ENCODE results near the gene DNASE1L1. TPM values are rescaled to one million over a fixed set of nuclear protein-coding genes. Genes with fewer than 3 reads are reported as not detected.
A peak's percentile ranks its signal among the peaks of the same experiment; 100 is the strongest.

DNASE1L1 gene
- total RNA-seq, 1 donor, result 74.6 TPM

DNA sequence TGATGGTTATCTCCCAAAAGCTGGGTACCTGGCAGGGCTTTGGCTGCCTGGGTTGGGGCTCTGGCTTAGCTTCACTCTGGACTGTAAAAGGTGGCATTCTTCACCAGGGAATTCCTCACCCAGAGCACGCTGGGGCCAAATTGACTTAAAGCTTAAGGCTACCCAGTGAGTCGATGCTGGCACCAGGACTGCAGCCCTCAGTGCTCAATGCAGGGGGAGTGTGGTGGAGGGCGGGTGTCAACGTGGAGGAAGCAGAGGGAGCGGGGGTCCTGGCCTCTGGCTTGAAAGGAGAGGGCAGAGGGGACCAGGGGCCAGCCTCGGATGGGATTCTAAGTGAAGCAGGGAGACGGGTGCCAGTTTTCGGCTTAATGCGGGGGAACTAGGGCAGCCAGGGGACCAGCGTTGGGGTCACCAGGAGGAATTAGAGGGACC is 34.4 kb upstream of the DNASE1L1 start:
- peak; percentile 86 for DNase-seq (ENCODE audit: insufficient read length, low spot score, missing footprints)
- TF ChIP-seq CTCF (IDR thresholded peaks at IDR 0.05; ENCODE audit: extremely low read depth, low read depth, low read length), result no peak
- Histone ChIP-seq H3K4me1 (ENCODE audit: insufficient read depth, low read length) (peaks cover 15% of the 10 kb centered on the region), H3K79me2 (ENCODE audit: insufficient read depth, low read length) (peaks cover 69% of the 10 kb centered on the region), H2AFZ (ENCODE audit: low read length) (no peak overlapping the region), H3K27me3 (ENCODE audit: insufficient read depth, low read length) (no peaks in the 10 kb centered on the region), H3K4me2 (ENCODE audit: insufficient read depth, low read length) (peak overlapping the region; percentile 37), H3K36me3 (ENCODE audit: insufficient read depth, low read length) (peaks cover 43% of the 10 kb centered on the region), H4K20me1 (ENCODE audit: insufficient read depth, low read length) (peaks cover 34% of the 10 kb centered on the region), H3K27ac (ENCODE audit: low read depth, low read length) (peak overlapping the region; percentile 42), H3K9me3 (ENCODE audit: low read depth, low read length) (no peaks in the 10 kb centered on the region), H3K4me3 (ENCODE audit: insufficient read depth, low read length) (peak overlapping the region; percentile 76)

- H3K4me3 ChIP-seq (ENCODE audit: insufficient read depth, low read length), result no peak overlapping the region
- H3K79me2 ChIP-seq (ENCODE audit: insufficient read depth, low read length), result peaks cover 70% of the 10 kb centered on the region
- peaks cover 36% of the 10 kb centered on the region for H3K36me3 ChIP-seq (ENCODE audit: insufficient read depth, low read length)
- peaks cover 43% of the 10 kb centered on the region for H4K20me1 ChIP-seq (ENCODE audit: insufficient read depth, low read length)
- H3K27ac ChIP-seq (ENCODE audit: low read depth, low read length), result no peak overlapping the region
- H3K9me3 ChIP-seq (ENCODE audit: low read depth, low read length), result no peaks in the 10 kb centered on the region
- H2AFZ ChIP-seq (ENCODE audit: low read length), result no peak overlapping the region
- peaks cover 19% of the 10 kb centered on the region for H3K4me1 ChIP-seq (ENCODE audit: insufficient read depth, low read length)
- no peaks in the 10 kb centered on the region for H3K27me3 ChIP-seq (ENCODE audit: insufficient read depth, low read length)
- TF ChIP-seq CTCF (IDR thresholded peaks at IDR 0.05; ENCODE audit: extremely low read depth, low read depth, low read length), result no peak
- DNase-seq (ENCODE audit: insufficient read length, low spot score, missing footprints), result peak; percentile 78
- no peak overlapping the region for H3K4me2 ChIP-seq (ENCODE audit: insufficient read depth, low read length)
Observed at GRCh38 chrX:154441984-154442707, 33.1 kb upstream of the DNASE1L1 start.

DNA sequence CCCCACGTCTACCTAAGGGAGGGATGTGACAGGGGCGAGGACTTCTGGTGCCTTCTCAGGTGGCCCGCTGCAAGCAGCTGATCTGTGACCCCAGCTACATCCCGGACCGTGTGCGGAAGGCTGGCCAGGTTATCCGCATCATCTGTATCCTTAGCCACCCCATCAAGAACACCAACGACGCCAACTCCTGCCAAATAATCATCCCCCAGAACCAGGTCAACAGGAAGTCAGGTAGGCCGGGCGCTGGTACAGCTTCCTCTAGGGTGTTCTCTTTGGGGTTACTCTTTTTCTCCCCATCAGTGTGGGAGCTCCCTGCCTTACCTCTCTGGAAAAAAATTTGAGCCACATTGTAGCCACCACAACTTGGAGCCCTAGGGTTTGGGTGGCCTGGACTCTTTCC is 32.5 kb upstream of the DNASE1L1 start:
- peaks cover 19% of the 10 kb centered on the region for H3K4me1 ChIP-seq (ENCODE audit: insufficient read depth, low read length)
- peaks cover 66% of the 10 kb centered on the region for H3K79me2 ChIP-seq (ENCODE audit: insufficient read depth, low read length)
- no peak overlapping the region for H2AFZ ChIP-seq (ENCODE audit: low read length)
- H4K20me1 ChIP-seq (ENCODE audit: insufficient read depth, low read length), result peaks cover 39% of the 10 kb centered on the region
- no peak for TF ChIP-seq CTCF (IDR thresholded peaks at IDR 0.05; ENCODE audit: extremely low read depth, low read depth, low read length)
- H3K27ac ChIP-seq (ENCODE audit: low read depth, low read length), result no peak overlapping the region
- H3K36me3 ChIP-seq (ENCODE audit: insufficient read depth, low read length), result peaks cover 32% of the 10 kb centered on the region
- no peak overlapping the region for H3K4me3 ChIP-seq (ENCODE audit: insufficient read depth, low read length)
- H3K27me3 ChIP-seq (ENCODE audit: insufficient read depth, low read length), result no peaks in the 10 kb centered on the region
- DNase-seq (ENCODE audit: insufficient read length, low spot score, missing footprints), result no peak
- H3K9me3 ChIP-seq (ENCODE audit: low read depth, low read length), result no peaks in the 10 kb centered on the region
- no peak overlapping the region for H3K4me2 ChIP-seq (ENCODE audit: insufficient read depth, low read length)

DNA sequence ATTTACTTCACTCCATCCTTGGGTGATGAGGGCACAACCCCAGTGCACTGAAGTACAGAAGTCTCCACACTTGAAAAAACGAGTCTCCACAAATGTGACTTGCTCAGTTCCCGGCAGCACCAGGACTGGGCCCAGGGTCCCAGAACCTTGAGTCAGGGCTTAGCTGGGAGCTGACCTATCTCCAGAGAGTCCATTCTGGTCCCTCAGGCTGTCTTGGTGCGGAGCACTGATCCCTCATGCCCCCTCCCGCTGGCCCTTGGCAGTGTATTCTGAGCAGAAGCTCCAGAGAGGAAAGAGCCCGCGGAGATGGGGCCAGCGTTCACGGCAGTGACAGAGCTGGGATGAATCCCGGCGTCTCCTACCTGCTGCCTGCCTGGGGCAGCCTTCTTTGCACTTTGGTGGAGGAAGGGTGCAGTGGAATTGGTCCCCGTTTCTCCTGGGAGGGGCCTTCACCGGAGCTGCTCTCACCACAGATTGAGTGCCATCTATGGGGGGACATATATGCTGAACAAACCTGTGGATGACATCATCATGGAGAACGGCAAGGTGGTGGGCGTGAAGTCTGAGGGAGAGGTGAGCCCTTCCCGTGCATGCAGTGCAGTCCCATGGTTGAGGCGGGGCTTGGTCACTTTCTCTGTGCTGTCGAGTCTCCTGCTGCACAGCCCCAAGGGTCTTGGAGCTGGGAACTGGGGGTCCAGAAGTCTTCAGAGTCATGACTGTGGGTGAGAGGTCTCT is 31.7 kb upstream of the DNASE1L1 start:
- no peaks in the 10 kb centered on the region for H3K9me3 ChIP-seq (ENCODE audit: low read depth, low read length)
- peaks cover 34% of the 10 kb centered on the region for H4K20me1 ChIP-seq (ENCODE audit: insufficient read depth, low read length)
- peaks cover 58% of the 10 kb centered on the region for H3K79me2 ChIP-seq (ENCODE audit: insufficient read depth, low read length)
- TF ChIP-seq CTCF (IDR thresholded peaks at IDR 0.05; ENCODE audit: extremely low read depth, low read depth, low read length), result no peak
- H3K27me3 ChIP-seq (ENCODE audit: insufficient read depth, low read length), result no peaks in the 10 kb centered on the region
- H3K36me3 ChIP-seq (ENCODE audit: insufficient read depth, low read length), result peaks cover 24% of the 10 kb centered on the region
- peaks cover 19% of the 10 kb centered on the region for H3K4me1 ChIP-seq (ENCODE audit: insufficient read depth, low read length)
- H3K27ac ChIP-seq (ENCODE audit: low read depth, low read length), result no peak overlapping the region
- H3K4me3 ChIP-seq (ENCODE audit: insufficient read depth, low read length), result no peak overlapping the region
- no peak overlapping the region for H3K4me2 ChIP-seq (ENCODE audit: insufficient read depth, low read length)
- H2AFZ ChIP-seq (ENCODE audit: low read length), result no peak overlapping the region
- DNase-seq (ENCODE audit: insufficient read length, low spot score, missing footprints), result no peak

All from osteoblast (primary cell).